GF-D8 (cell line): ENCODE results near the gene PLCB1.
"Not testable (repeated sequence)": the region's sequence is repeated elsewhere in the genome, so short reads cannot be mapped to it uniquely, and the experiment has no call there.

Experiments used
- DNase-seq: peaks from one replicate; lab custom pipeline; 2025; lab: John Stamatoyannopoulos, UW

Gene PLCB1

GRCh38 chr20:8545212-8545611 lies 413.1 kb downstream of the PLCB1 start:
- DNase-seq = no peak

GRCh38 chr20:8547035-8547650 lies 415.1 kb downstream of the PLCB1 start:
- DNase-seq = no peak

- DNase-seq = no peak
Observed at GRCh38 chr20:8547968-8548588, 416.0 kb downstream of the PLCB1 start.

GRCh38 chr20:8549192-8549591 lies 417.1 kb downstream of the PLCB1 start:
- no peak for DNase-seq

GRCh38 chr20:8557711-8558110 lies 425.6 kb downstream of the PLCB1 start:
- DNase-seq = no peak

- DNase-seq = no peak
Observed at GRCh38 chr20:8562356-8562755, 430.3 kb downstream of the PLCB1 start.

- DNase-seq = no peak
Observed at GRCh38 chr20:8568075-8568474, 436.0 kb downstream of the PLCB1 start.

GRCh38 chr20:8569766-8570165 lies 437.7 kb downstream of the PLCB1 start:
- DNase-seq = no peak

- DNase-seq = no peak
Observed at GRCh38 chr20:8571611-8572010, 439.5 kb downstream of the PLCB1 start.

GRCh38 chr20:8573686-8574085 lies 441.6 kb downstream of the PLCB1 start:
- no peak for DNase-seq

- DNase-seq = no peak
Observed at GRCh38 chr20:8575114-8575513, 443.0 kb downstream of the PLCB1 start.

GRCh38 chr20:8578161-8578865 lies 446.2 kb downstream of the PLCB1 start:
- DNase-seq = no peak

GRCh38 chr20:8579035-8579434 lies 447.0 kb downstream of the PLCB1 start:
- no peak for DNase-seq

- no peak for DNase-seq
Observed at GRCh38 chr20:8581446-8582183, 449.5 kb downstream of the PLCB1 start.

GRCh38 chr20:8583012-8583565 lies 451.0 kb downstream of the PLCB1 start:
- DNase-seq = no peak

GRCh38 chr20:8583566-8584043 lies 451.5 kb downstream of the PLCB1 start:
- no peak for DNase-seq

- no peak for DNase-seq
Observed at GRCh38 chr20:8587251-8587650, 455.2 kb downstream of the PLCB1 start.

GRCh38 chr20:8587810-8588209 lies 455.7 kb downstream of the PLCB1 start:
- no peak for DNase-seq

- DNase-seq = no peak
Observed at GRCh38 chr20:8589956-8590355, 457.9 kb downstream of the PLCB1 start.

GRCh38 chr20:8600910-8601541 lies 469.0 kb downstream of the PLCB1 start:
- not testable (repeated sequence) for DNase-seq

- DNase-seq = no peak
Observed at GRCh38 chr20:8601542-8601912, 469.5 kb downstream of the PLCB1 start.
